Astrocyte (in vitro differentiated cells and primary cell): ENCODE measurements around the gene STK33. TPM values are rescaled to one million over a fixed set of nuclear protein-coding genes. Genes with fewer than 3 reads are reported as not detected.

ENCODE experiments used
- DNase-seq: peaks from one replicate; pipeline ENCODE4 v3.0.0-alpha.2; 2010; ENCODE audit warnings: low read depth
- FAIRE-seq: peaks from 2 replicates; lab custom pipeline; 2011; peaks lifted over from hg19 to GRCh38; lab: Jason Lieb, UNC
- H2AFZ ChIP-seq: 2 replicates; pipeline ENCODE4 v1.6.0; 2012; ENCODE audit warnings: low read depth, low read length, inconsistent platforms
- H3K27ac ChIP-seq: 2 replicates; pipeline ENCODE4 v1.5.1; 2011; ENCODE audit warnings: low read depth, low read length, inconsistent platforms
- H3K27me3 ChIP-seq: 2 replicates; pipeline ENCODE4 v1.6.0; 2011; ENCODE audit warnings: low read length, inconsistent platforms; ENCODE audit not compliant: insufficient read depth
- H3K36me3 ChIP-seq: 2 replicates; pipeline ENCODE4 v1.5.1; 2011; ENCODE audit warnings: low read length, inconsistent platforms; ENCODE audit not compliant: insufficient read depth
- H3K4me1 ChIP-seq: 2 replicates; pipeline ENCODE4 v1.5.1; 2011; ENCODE audit warnings: low read length, inconsistent platforms; ENCODE audit not compliant: insufficient read depth
- H3K4me2 ChIP-seq: 2 replicates; pipeline ENCODE4 v1.6.0; 2012; ENCODE audit warnings: low read length, inconsistent platforms
- H3K4me3 ChIP-seq: 2 replicates; pipeline ENCODE4 v1.5.1; 2011; ENCODE audit warnings: low read depth, mild to moderate bottlenecking, low read length, inconsistent platforms; ENCODE audit not compliant: insufficient read depth
- H3K79me2 ChIP-seq: 2 replicates; pipeline ENCODE4 v1.6.0; 2012; ENCODE audit warnings: mild to moderate bottlenecking, low read length, inconsistent platforms; ENCODE audit not compliant: insufficient read depth
- H3K9ac ChIP-seq: 2 replicates; pipeline ENCODE4 v1.6.0; 2012; ENCODE audit warnings: mild to moderate bottlenecking, low read length, inconsistent platforms
- H3K9me3 ChIP-seq: 2 replicates; pipeline ENCODE4 v1.5.1; 2012; ENCODE audit warnings: low read depth, mild to moderate bottlenecking, low read length, inconsistent platforms; ENCODE audit not compliant: insufficient read depth
- H4K20me1 ChIP-seq: 2 replicates; pipeline ENCODE4 v1.6.0; 2012; ENCODE audit warnings: low read length, inconsistent platforms; ENCODE audit not compliant: insufficient read depth
- H3K27ac Mint-ChIP-seq: one replicate; pipeline ENCODE4 v1.8.0; 2021; ENCODE audit warnings: mild to moderate bottlenecking, mixed read lengths; ENCODE audit not compliant: unreplicated experiment
- H3K27me3 Mint-ChIP-seq: one replicate; pipeline ENCODE4 v1.8.0; 2021; ENCODE audit warnings: low read depth, mixed read lengths; ENCODE audit not compliant: unreplicated experiment
- H3K36me3 Mint-ChIP-seq: one replicate; pipeline ENCODE4 v1.8.0; 2021; ENCODE audit warnings: low read depth, mixed read lengths; ENCODE audit not compliant: unreplicated experiment
- H3K4me1 Mint-ChIP-seq: one replicate; pipeline ENCODE4 v1.8.0; 2021; ENCODE audit warnings: low read depth, mixed read lengths; ENCODE audit not compliant: unreplicated experiment
- H3K4me3 Mint-ChIP-seq: one replicate; pipeline ENCODE4 v1.8.0; 2021; ENCODE audit warnings: mild to moderate bottlenecking, moderate library complexity, mixed read lengths; ENCODE audit not compliant: unreplicated experiment
- H3K9me3 Mint-ChIP-seq: one replicate; pipeline ENCODE4 v1.8.0; 2021; ENCODE audit warnings: mild to moderate bottlenecking, mixed read lengths; ENCODE audit not compliant: unreplicated experiment
- EZH2 ChIP-seq: IDR thresholded peaks from 2 replicates; pipeline ENCODE4 v1.6.1; 2012; ENCODE audit warnings: mild to moderate bottlenecking, low read length, inconsistent platforms; ENCODE audit not compliant: insufficient read depth
- total RNA-seq: library from RNA; stranded (reverse); gene quantifications from 2 replicates; pipeline ENCODE4 v1.2.1, GENCODE V29; 2021
- TF ChIP-seq, protein P1 (sequence below): IDR thresholded peaks from 2 replicates; pipeline ENCODE4 v1.5.1; 2011; ENCODE audit warnings: low read depth, mild to moderate bottlenecking, inconsistent platforms, low read length, moderate library complexity; ENCODE audit not compliant: insufficient read depth

STK33 gene
- total RNA-seq, 1 donor from 2014 or later = 7.5 TPM

- Mint-ChIP-seq H3K4me1 (peaks cover 16% of the 10 kb centered on the region), H3K4me3 (no peak overlapping the region)
Measured at GRCh38 chr11:8387693-8388092, 206.3 kb downstream of the STK33 start.

GRCh38 chr11:8387141-8387540, 206.9 kb downstream of the STK33 start:
- Mint-ChIP-seq H3K36me3 (peaks cover 3% of the 10 kb centered on the region), H3K9me3 (no peaks in the 10 kb centered on the region), H3K27ac (no peak overlapping the region), H3K4me1 (peaks cover 21% of the 10 kb centered on the region), H3K27me3 (no peaks in the 10 kb centered on the region), H3K4me3 (no peak overlapping the region)
- Histone ChIP-seq H3K4me2 (no peak overlapping the region), H3K9ac (no peak overlapping the region), H3K9me3 (no peaks in the 10 kb centered on the region), H3K27me3 (no peaks in the 10 kb centered on the region), H3K4me1 (peaks cover 5% of the 10 kb centered on the region), H4K20me1 (no peaks in the 10 kb centered on the region), H2AFZ (no peak overlapping the region), H3K79me2 (no peaks in the 10 kb centered on the region), H3K27ac (no peak overlapping the region), H3K36me3 (no peaks in the 10 kb centered on the region), H3K4me3 (no peak overlapping the region)
- no peak for DNase-seq
- no peak for TF ChIP-seq EZH2
- TF ChIP-seq, protein P1, sequence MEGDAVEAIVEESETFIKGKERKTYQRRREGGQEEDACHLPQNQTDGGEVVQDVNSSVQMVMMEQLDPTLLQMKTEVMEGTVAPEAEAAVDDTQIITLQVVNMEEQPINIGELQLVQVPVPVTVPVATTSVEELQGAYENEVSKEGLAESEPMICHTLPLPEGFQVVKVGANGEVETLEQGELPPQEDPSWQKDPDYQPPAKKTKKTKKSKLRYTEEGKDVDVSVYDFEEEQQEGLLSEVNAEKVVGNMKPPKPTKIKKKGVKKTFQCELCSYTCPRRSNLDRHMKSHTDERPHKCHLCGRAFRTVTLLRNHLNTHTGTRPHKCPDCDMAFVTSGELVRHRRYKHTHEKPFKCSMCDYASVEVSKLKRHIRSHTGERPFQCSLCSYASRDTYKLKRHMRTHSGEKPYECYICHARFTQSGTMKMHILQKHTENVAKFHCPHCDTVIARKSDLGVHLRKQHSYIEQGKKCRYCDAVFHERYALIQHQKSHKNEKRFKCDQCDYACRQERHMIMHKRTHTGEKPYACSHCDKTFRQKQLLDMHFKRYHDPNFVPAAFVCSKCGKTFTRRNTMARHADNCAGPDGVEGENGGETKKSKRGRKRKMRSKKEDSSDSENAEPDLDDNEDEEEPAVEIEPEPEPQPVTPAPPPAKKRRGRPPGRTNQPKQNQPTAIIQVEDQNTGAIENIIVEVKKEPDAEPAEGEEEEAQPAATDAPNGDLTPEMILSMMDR = no peak
- no peak for FAIRE-seq

More at GRCh38 chr11:8387693-8388092, 206.3 kb downstream of the STK33 start:
- Histone ChIP-seq H3K27ac (no peak overlapping the region), H3K79me2 (no peaks in the 10 kb centered on the region), H3K4me1 (no peaks in the 10 kb centered on the region), H3K9me3 (no peaks in the 10 kb centered on the region), H3K9ac (no peak overlapping the region), H3K27me3 (no peaks in the 10 kb centered on the region), H3K4me2 (no peak overlapping the region), H3K4me3 (no peak overlapping the region), H2AFZ (no peak overlapping the region), H3K36me3 (no peaks in the 10 kb centered on the region), H4K20me1 (no peaks in the 10 kb centered on the region)
- no peaks in the 10 kb centered on the region for H3K27me3 Mint-ChIP-seq
- no peaks in the 10 kb centered on the region for H3K9me3 Mint-ChIP-seq
- DNase-seq (no peak), FAIRE-seq (no peak)
- TF ChIP-seq, protein P1 = no peak
- no peak overlapping the region for H3K27ac Mint-ChIP-seq
- H3K36me3 Mint-ChIP-seq = peaks cover 3% of the 10 kb centered on the region

DNA sequence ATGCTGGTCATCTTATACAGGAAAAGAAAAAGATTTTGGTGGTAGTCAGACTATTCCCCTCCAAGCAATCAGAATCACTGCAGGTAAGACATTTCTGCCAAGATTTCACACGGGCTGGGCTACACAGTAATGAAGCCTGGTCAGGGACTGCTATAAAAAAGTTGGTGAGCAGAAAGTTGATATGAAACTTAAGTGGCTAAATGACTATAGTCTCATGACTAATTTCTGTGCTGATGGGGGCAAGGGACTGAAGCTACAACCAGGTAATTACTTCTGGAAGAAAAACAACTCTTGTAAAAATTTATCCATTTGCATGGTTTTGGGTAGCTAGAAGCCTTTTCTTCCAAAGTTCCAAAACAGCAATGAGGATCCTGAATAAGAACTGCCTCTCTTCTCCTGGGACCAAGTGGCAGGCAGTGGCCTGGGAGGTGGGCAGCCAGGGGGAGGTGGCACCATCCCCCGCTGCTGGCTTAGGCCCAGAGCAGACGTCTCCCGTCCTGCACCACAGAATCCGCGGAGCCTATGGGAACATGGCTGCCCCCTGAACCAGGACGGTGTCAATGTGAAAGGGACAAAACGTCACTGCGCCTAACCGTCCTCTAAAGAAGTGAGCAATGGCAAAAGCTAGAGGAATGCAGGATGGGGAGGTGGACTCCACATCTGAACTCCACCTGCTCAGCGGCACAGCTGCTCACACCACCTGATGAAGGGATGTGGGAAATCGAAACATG, 207.7 kb downstream of the STK33 start:
- no peaks in the 10 kb centered on the region for H3K79me2 ChIP-seq
- H3K27me3 Mint-ChIP-seq = no peaks in the 10 kb centered on the region
- no peaks in the 10 kb centered on the region for H3K9me3 ChIP-seq
- DNase-seq = no peak
- FAIRE-seq = no peak
- H3K4me3 ChIP-seq = no peak overlapping the region
- H2AFZ ChIP-seq = no peak overlapping the region
- no peak overlapping the region for H3K27ac ChIP-seq
- peaks cover 5% of the 10 kb centered on the region for H3K4me1 ChIP-seq
- H4K20me1 ChIP-seq = no peaks in the 10 kb centered on the region
- H3K4me3 Mint-ChIP-seq = no peak overlapping the region
- H3K4me1 Mint-ChIP-seq = peaks cover 26% of the 10 kb centered on the region
- no peak overlapping the region for H3K27ac Mint-ChIP-seq
- no peak overlapping the region for H3K4me2 ChIP-seq
- TF ChIP-seq, protein P1 = no peak
- TF ChIP-seq EZH2 = no peak
- H3K27me3 ChIP-seq = no peaks in the 10 kb centered on the region
- H3K36me3 ChIP-seq = no peaks in the 10 kb centered on the region
- peaks cover 3% of the 10 kb centered on the region for H3K36me3 Mint-ChIP-seq
- H3K9me3 Mint-ChIP-seq = no peaks in the 10 kb centered on the region
- no peak overlapping the region for H3K9ac ChIP-seq
